Activated naive CD4-positive, alpha-beta T cell treated with anti-CD3 and anti-CD28 coated beads for 36 hours (primary cell): ENCODE measurements around the gene PLEKHA6. TPM values are rescaled to one million over a fixed set of nuclear protein-coding genes. Genes with fewer than 3 reads are reported as not detected.

Source experiments
- CTCF ChIA-PET: fragments of 350-600 bp; sonication (Branson Sonifier 250); formaldehyde crosslinking; loops from one replicate; lab custom pipeline; 2021; ENCODE audit warnings: antibody characterized with exemption; lab: Charles Lee
- DNase-seq: peaks from one replicate; pipeline ENCODE4 v3.0.0-alpha.2; 2020
- H3K27ac Mint-ChIP-seq: one replicate; pipeline ENCODE4 v1.8.0; 2021; ENCODE audit warnings: mild to moderate bottlenecking, mixed read lengths
- H3K27me3 Mint-ChIP-seq: one replicate; pipeline ENCODE4 v1.8.0; 2021; ENCODE audit warnings: low read depth, mixed read lengths
- H3K36me3 Mint-ChIP-seq: one replicate; pipeline ENCODE4 v1.8.0; 2021; ENCODE audit warnings: low read depth, mixed read lengths
- H3K4me1 Mint-ChIP-seq: one replicate; pipeline ENCODE4 v1.8.0; 2021; ENCODE audit warnings: low read depth, mixed read lengths
- H3K4me3 Mint-ChIP-seq: one replicate; pipeline ENCODE4 v1.8.0; 2021; ENCODE audit warnings: mild to moderate bottlenecking, moderate library complexity, mixed read lengths
- H3K9me3 Mint-ChIP-seq: one replicate; pipeline ENCODE4 v1.8.0; 2021; ENCODE audit warnings: mixed read lengths
- intact Hi-C: fragments of 100-400 bp; cut with micrococcal nuclease; formaldehyde crosslinking; loops from one replicate; pipeline ENCODE4 v1.15.1; 2023
- total RNA-seq, 2 experiments: library from RNA; stranded (reverse); gene quantifications; one replicate each; pipeline ENCODE4 v1.2.3, GENCODE V29; 2021

PLEKHA6 gene
- total RNA-seq, 2 experiments from 2014 or later = 0.17 to 0.52 TPM

GRCh38 chr1:204376919-204377799 is 17.4 kb upstream of the PLEKHA6 start:
- H3K4me3 Mint-ChIP-seq = peak overlapping the region; percentile 49
- CTCF ChIA-PET = interaction anchor here (0.8 to 5.4 kb wide), 8 partner anchors 8 to 170 kb away, joined by 3 to 34 read pairs (median 4); no protein-coding TSS in a partner anchor
- intact Hi-C loops = no loop called here
- no peak for DNase-seq
- peaks cover 12% of the 10 kb centered on the region for H3K27me3 Mint-ChIP-seq
- H3K27ac Mint-ChIP-seq = no peak overlapping the region
- H3K4me1 Mint-ChIP-seq = peaks cover 13% of the 10 kb centered on the region
- no peaks in the 10 kb centered on the region for H3K9me3 Mint-ChIP-seq
- H3K36me3 Mint-ChIP-seq = no peaks in the 10 kb centered on the region

GRCh38 chr1:204376465-204376864 is 16.7 kb upstream of the PLEKHA6 start:
- Mint-ChIP-seq H3K27ac (no peak overlapping the region), H3K4me3 (no peak overlapping the region), H3K9me3 (no peaks in the 10 kb centered on the region), H3K27me3 (peaks cover 12% of the 10 kb centered on the region), H3K36me3 (no peaks in the 10 kb centered on the region), H3K4me1 (peaks cover 11% of the 10 kb centered on the region)
- intact Hi-C loops = no loop called here
- CTCF ChIA-PET = interaction anchor here (1.7 to 5.4 kb wide), 3 partner anchors 13 to 213 kb away, joined by 5 to 34 read pairs (median 15); no protein-coding TSS in a partner anchor
- no peak for DNase-seq

- CTCF ChIA-PET = interaction anchor here (1.0 to 3.5 kb wide), 2 partner anchors 11 to 119 kb away, joined by 3 to 15 read pairs; no protein-coding TSS in a partner anchor
- H3K4me3 Mint-ChIP-seq = no peak overlapping the region
- no peak for DNase-seq
- no peaks in the 10 kb centered on the region for H3K36me3 Mint-ChIP-seq
- intact Hi-C loops = no loop called here
- H3K27me3 Mint-ChIP-seq = peaks cover 11% of the 10 kb centered on the region
- H3K4me1 Mint-ChIP-seq = peaks cover 10% of the 10 kb centered on the region
- H3K9me3 Mint-ChIP-seq = no peaks in the 10 kb centered on the region
- no peak overlapping the region for H3K27ac Mint-ChIP-seq
Observed at GRCh38 chr1:204373911-204374310, 14.2 kb upstream of the PLEKHA6 start.

GRCh38 chr1:204370176-204370575 is 10.4 kb upstream of the PLEKHA6 start:
- H3K27ac Mint-ChIP-seq = no peak overlapping the region
- no peaks in the 10 kb centered on the region for H3K9me3 Mint-ChIP-seq
- CTCF ChIA-PET = interaction anchor here (0.6 to 0.9 kb wide), 3 partner anchors 28 to 207 kb away, joined by 3 to 4 read pairs (median 3); no protein-coding TSS in a partner anchor
- H3K27me3 Mint-ChIP-seq = no peaks in the 10 kb centered on the region
- no peak overlapping the region for H3K4me3 Mint-ChIP-seq
- no peak for DNase-seq
- H3K36me3 Mint-ChIP-seq = no peaks in the 10 kb centered on the region
- H3K4me1 Mint-ChIP-seq = no peaks in the 10 kb centered on the region
- intact Hi-C loops = no loop called here

- intact Hi-C loops = no loop called here
- Mint-ChIP-seq H3K4me1 (peaks cover under 1% of the 10 kb centered on the region), H3K27me3 (no peaks in the 10 kb centered on the region), H3K27ac (no peak overlapping the region), H3K4me3 (no peak overlapping the region), H3K9me3 (no peaks in the 10 kb centered on the region), H3K36me3 (no peaks in the 10 kb centered on the region)
- DNase-seq = no peak
- CTCF ChIA-PET = interaction anchor here (0.8 to 1.4 kb wide), 4 partner anchors 9 to 206 kb away, joined by 3 to 4 read pairs (median 3); no protein-coding TSS in a partner anchor
Observed at GRCh38 chr1:204368996-204369726, 9.4 kb upstream of the PLEKHA6 start.

GRCh38 chr1:204367956-204368355 is 8.2 kb upstream of the PLEKHA6 start:
- no peak overlapping the region for H3K27ac Mint-ChIP-seq
- peaks cover 11% of the 10 kb centered on the region for H3K4me1 Mint-ChIP-seq
- no peaks in the 10 kb centered on the region for H3K27me3 Mint-ChIP-seq
- CTCF ChIA-PET = interaction anchor here (1.8 kb wide), 1 partner anchor 31 kb away, joined by 4 read pairs; no protein-coding TSS in a partner anchor
- intact Hi-C loops = no loop called here
- H3K9me3 Mint-ChIP-seq = no peaks in the 10 kb centered on the region
- H3K4me3 Mint-ChIP-seq = no peak overlapping the region
- DNase-seq = no peak
- H3K36me3 Mint-ChIP-seq = no peaks in the 10 kb centered on the region

- H3K27me3 Mint-ChIP-seq = peaks cover 2% of the 10 kb centered on the region
- peaks cover 15% of the 10 kb centered on the region for H3K4me1 Mint-ChIP-seq
- CTCF ChIA-PET = interaction anchor here (1.8 kb wide), 1 partner anchor 31 kb away, joined by 4 read pairs; no protein-coding TSS in a partner anchor
- H3K27ac Mint-ChIP-seq = no peak overlapping the region
- no peaks in the 10 kb centered on the region for H3K36me3 Mint-ChIP-seq
- H3K9me3 Mint-ChIP-seq = no peaks in the 10 kb centered on the region
- DNase-seq = no peak
- H3K4me3 Mint-ChIP-seq = no peak overlapping the region
- intact Hi-C loops = no loop called here
Observed at GRCh38 chr1:204367193-204367858, 7.6 kb upstream of the PLEKHA6 start.

GRCh38 chr1:204366759-204367158 is 7.0 kb upstream of the PLEKHA6 start:
- CTCF ChIA-PET = interaction anchor here (1.8 kb wide), 1 partner anchor 32 kb away, joined by 4 read pairs; no protein-coding TSS in a partner anchor
- H3K27me3 Mint-ChIP-seq = peaks cover 2% of the 10 kb centered on the region
- H3K9me3 Mint-ChIP-seq = no peaks in the 10 kb centered on the region
- no peak overlapping the region for H3K4me3 Mint-ChIP-seq
- peak; percentile 31 for DNase-seq
- H3K27ac Mint-ChIP-seq = no peak overlapping the region
- intact Hi-C loops = no loop called here
- H3K36me3 Mint-ChIP-seq = no peaks in the 10 kb centered on the region
- peaks cover 15% of the 10 kb centered on the region for H3K4me1 Mint-ChIP-seq

GRCh38 chr1:204363335-204364114 is 3.8 kb upstream of the PLEKHA6 start:
- Mint-ChIP-seq H3K27me3 (peaks cover 5% of the 10 kb centered on the region), H3K36me3 (no peaks in the 10 kb centered on the region), H3K4me3 (peak overlapping the region; percentile 38), H3K4me1 (peaks cover 19% of the 10 kb centered on the region), H3K27ac (peak overlapping the region; percentile 52), H3K9me3 (no peaks in the 10 kb centered on the region)
- CTCF ChIA-PET = interaction anchor here (0.6 to 6.3 kb wide), 43 partner anchors 9 to 235 kb away, joined by 3 to 88 read pairs (median 5); partner anchors contain the start of genes ETNK2, GOLT1A and REN
- peak; percentile 84 for DNase-seq
- intact Hi-C loops = loop anchor here (1.0 to 2.0 kb wide), 9 partner anchors 39 to 502 kb away; partner anchors contain the start of genes PPP1R15B and SNRPE

GRCh38 chr1:204362984-204363334 is 3.2 kb upstream of the PLEKHA6 start:
- Mint-ChIP-seq H3K36me3 (no peaks in the 10 kb centered on the region), H3K4me1 (peaks cover 19% of the 10 kb centered on the region), H3K27ac (no peak overlapping the region), H3K27me3 (peaks cover 5% of the 10 kb centered on the region), H3K4me3 (peak overlapping the region; percentile 38), H3K9me3 (no peaks in the 10 kb centered on the region)
- no peak for DNase-seq
- intact Hi-C loops = loop anchor here (1.0 to 2.0 kb wide), 8 partner anchors 39 to 502 kb away; partner anchors contain the start of gene SNRPE
- CTCF ChIA-PET = interaction anchor here (0.7 to 6.3 kb wide), 40 partner anchors 9 to 234 kb away, joined by 3 to 88 read pairs (median 6); partner anchors contain the start of genes ETNK2, GOLT1A and REN

GRCh38 chr1:204361781-204362180 is 2.1 kb upstream of the PLEKHA6 start:
- CTCF ChIA-PET = interaction anchor here (0.8 to 6.3 kb wide), 13 partner anchors 14 to 445 kb away, joined by 3 to 88 read pairs (median 7); partner anchors contain the start of genes GOLT1A and REN
- H3K9me3 Mint-ChIP-seq = no peaks in the 10 kb centered on the region
- no peak overlapping the region for H3K27ac Mint-ChIP-seq
- H3K4me3 Mint-ChIP-seq = no peak overlapping the region
- H3K4me1 Mint-ChIP-seq = peaks cover 19% of the 10 kb centered on the region
- H3K27me3 Mint-ChIP-seq = peaks cover 5% of the 10 kb centered on the region
- no peak for DNase-seq
- intact Hi-C loops = loop anchor here (2.0 kb wide), 1 partner anchor 141 kb away; no protein-coding TSS in a partner anchor
- H3K36me3 Mint-ChIP-seq = no peaks in the 10 kb centered on the region
